HG03520 (cell line): ENCODE results near the gene ANKDD1A.

Experiments
- ATAC-seq: cut with Tn5 transposase; IDR thresholded peaks from one replicate; pipeline ENCODE4 v1.9.1; 2021; ENCODE audit warnings: mild to moderate bottlenecking, moderate library complexity; ENCODE audit not compliant: unreplicated experiment

The ANKDD1A gene

GRCh38 chr15:64921711-64922110, 10.0 kb downstream of the ANKDD1A start:
- ATAC-seq = no peak

GRCh38 chr15:64923546-64923945, 11.8 kb downstream of the ANKDD1A start:
- no peak for ATAC-seq

DNA sequence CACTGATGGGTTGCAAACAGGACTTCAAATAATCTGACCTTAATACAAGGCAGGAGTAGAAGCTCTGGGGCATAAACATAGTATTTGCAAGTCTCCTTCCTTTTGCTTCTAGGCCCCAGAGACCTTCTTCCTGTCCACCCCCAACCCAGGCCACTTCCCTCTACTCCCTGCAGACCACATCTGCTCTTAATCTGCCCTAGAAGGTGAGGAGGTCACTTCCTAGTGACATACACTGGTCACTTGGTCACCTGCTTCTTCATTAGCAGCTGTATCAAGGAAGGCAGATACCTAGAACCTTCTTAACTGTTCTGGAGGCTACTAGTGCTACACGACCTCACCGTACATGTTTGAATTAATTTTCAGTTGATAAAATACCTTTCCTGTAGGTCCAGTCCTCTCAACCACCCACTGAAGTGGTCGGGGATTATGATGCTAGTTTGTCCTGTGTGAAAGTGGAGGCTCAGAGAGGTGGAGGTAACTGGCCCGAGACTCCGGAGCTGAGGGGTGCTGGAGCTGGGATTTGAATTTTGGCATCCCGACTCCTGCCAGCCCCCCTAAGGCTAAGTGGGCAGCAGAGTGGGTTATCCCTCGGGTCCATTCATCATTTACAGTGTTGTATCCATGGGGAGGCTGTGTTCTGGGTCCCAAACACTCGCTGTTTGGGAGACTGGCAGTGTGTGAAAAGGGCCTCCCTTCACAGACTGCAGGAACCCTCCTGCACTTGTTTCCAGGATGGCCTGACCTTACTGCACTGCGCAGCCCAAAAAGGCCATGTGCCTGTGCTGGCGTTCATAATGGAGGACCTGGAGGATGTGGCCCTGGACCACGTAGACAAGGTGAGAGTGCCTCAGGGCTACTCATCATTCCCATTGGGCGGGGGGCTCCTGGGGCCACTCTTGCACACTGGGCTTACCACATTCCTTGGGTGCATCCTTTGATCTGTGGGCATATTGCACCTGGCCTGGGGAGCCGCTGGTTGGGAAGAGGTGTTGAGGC, 13.9 kb downstream of the ANKDD1A start:
- ATAC-seq = no peak

- ATAC-seq = no peak
Observed at GRCh38 chr15:64926661-64927060, 15.0 kb downstream of the ANKDD1A start.

DNA sequence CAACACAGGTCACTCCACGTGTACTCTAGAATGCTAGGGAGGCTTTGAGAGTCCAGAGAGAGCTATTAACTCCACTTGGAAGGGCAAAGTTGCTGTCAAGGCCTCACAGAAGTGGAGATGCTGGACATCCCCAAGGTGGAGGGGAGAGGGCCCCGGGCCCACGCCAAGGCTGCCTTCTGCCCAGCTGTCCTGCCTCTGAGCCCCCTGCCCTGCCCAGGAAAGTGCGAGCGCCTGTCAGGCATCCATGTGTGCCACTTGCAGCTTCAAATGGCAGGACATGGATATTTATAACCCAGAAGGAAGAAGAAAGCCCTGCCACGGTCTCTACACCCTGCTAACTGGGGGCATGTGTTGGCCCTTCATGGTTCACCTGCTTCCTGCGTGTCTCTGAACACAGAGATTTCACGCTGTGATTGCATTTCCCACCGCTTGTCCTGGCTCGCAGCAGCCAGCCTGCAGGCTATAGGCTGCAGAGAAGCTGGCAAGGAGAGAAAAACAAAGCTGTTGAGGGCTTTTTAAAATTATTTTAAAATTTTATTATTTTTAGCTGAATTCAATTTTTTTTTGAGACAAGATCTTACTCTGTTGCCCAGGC, 17.0 kb downstream of the ANKDD1A start:
- ATAC-seq = no peak

DNA sequence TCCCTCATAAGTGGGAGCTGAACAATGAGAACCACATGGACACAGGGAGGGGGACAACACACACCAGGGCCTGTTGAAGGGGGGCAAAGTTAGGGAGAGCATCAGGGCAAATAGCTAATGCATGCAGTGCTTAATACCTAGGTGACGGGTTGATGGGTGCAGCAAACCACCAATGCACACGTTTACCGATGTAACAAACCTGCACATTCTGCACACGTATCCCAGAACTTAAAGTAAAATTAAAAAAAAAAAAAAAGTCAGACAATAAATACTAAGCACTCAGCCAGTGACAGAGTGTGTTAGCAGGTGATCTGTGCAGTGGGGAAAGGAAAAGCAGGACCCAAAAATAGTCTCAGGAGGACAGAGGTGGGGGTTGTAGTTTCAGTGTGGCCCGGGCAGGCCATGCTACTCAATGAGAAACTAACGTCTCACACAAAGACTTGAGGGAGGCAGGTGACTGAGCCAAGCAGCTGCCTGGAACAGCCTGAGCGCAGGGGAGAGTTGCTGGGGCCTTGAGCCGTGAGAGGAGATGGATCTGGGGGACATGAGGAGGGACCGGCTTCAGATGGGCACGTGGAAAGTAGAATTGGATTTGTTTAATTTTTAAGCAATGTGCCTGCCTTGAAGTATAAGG, 18.4 kb downstream of the ANKDD1A start:
- ATAC-seq = no peak

- no peak for ATAC-seq
Observed at GRCh38 chr15:64930778-64931371, 19.2 kb downstream of the ANKDD1A start.

DNA sequence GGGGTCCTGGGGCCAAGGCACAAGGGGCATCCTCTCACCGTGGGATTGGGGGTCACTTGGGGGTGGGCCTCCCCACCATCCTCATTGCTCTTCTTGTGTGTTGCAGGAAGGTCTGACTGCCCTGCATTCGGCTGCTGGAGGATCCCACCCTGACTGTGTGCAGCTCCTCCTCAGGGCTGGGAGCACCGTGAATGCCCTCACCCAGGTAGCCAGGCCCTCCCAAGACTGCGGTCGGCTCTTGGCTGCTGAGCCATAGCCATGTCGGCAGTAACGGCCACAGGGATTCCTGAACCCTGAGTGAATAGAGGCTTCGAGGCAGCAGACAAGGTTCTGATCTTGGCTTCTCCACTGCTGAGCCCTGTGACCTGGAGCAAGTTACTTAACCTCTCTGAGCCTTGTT, 19.7 kb downstream of the ANKDD1A start:
- no peak for ATAC-seq

DNA sequence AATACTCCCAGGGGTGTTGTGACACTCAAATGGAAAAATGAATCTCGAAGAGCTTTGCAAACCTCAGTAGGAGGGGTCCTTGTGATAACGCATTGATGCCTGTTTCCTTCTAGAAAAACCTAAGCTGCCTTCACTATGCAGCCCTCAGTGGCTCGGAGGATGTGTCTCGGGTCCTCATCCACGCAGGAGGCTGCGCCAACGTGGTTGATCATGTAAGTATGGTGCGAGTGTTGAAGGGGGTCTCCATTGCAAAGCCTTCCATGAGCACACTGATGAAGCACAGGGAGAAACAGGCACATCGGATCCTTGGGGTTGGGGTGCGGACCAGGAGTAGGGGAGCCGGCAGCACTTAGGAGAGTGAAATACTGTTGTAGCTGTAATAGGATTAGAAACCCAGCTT, 22.3 kb downstream of the ANKDD1A start:
- no peak for ATAC-seq

- no peak for ATAC-seq
Observed at GRCh38 chr15:64938192-64938591, 26.5 kb downstream of the ANKDD1A start.

DNA sequence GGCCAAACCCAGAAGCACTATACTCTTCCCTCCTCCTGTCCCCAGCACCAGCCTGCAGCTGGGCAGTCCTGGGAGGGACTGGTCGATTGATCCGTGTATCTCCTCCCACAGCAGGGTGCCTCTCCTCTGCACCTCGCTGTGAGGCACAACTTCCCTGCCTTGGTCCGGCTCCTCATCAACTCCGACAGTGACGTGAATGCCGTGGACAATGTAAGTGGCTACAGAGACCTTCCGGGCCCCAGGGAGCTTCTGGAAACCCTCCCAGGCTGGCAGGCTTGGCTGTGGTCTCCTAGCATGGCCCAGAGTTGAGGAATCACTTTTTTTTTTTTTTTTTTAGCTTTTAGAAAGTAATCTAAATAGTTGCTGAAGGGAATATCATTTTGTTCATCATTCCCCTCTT, 30.7 kb downstream of the ANKDD1A start:
- no peak for ATAC-seq

DNA sequence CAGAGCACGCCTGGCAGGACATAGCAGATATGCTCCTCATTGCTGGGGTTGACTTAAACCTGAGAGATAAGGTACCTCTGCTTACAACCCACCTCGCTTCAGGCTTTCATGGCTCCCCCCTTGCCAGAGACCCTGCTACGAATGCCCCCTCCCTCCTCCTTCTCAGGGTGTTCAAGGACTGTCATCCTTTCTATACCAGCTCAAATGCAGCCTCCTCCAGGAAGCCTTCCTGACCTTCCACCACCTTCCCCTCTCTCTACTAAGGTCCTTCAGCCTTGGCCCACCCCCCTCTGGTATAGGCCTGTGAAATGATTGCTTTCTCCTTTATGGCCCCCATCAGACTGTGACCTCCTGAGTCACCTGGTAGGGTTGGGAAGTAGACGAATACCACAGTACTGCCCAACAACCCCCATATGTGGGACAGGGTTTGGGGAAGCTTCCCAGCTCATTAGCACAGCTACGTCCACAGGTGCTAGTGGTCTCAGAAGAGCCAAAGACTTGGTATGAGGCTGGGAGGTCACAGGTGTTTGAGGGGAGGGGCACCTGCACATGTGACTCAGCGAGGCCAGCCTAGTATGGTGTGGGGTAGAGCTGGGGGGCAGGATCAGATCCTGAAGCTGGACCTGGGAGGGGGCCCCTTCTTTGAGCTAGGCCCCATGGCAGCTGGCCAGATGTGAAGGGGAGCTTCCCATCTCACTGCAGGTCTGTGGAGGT, 32.0 kb downstream of the ANKDD1A start:
- no peak for ATAC-seq

- no peak for ATAC-seq
Observed at GRCh38 chr15:64944961-64945360, 33.3 kb downstream of the ANKDD1A start.

- no peak for ATAC-seq
Observed at GRCh38 chr15:64947211-64947610, 35.5 kb downstream of the ANKDD1A start.

DNA sequence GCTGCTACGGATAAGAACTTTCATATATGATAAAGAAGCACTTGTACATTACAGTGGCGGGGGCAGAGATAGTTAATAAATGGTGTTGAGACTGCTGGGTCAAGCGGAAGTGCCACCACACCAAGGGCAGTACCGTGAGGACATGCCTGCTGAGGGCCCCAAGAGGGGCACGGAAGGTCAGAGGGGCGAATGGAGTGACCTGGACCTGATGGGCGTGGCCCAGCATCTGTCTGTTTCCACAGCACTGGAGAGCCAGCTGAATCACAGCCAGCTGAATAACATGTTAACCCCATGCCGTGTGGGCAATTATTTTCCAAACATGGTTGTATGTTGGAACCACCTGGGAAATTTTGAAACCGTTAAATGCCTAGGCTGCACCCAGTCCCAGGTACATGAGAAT, 37.2 kb downstream of the ANKDD1A start:
- ATAC-seq = no peak

GRCh38 chr15:64949383-64950186, 37.9 kb downstream of the ANKDD1A start:
- ATAC-seq = no peak

- no peak for ATAC-seq
Observed at GRCh38 chr15:64950888-64951287, 39.2 kb downstream of the ANKDD1A start.

- ATAC-seq = no peak
Observed at GRCh38 chr15:64951777-64952418, 40.2 kb downstream of the ANKDD1A start.

- ATAC-seq = no peak
Observed at GRCh38 chr15:64954395-64954794, 42.7 kb downstream of the ANKDD1A start.
